HG02885 (cell line): ENCODE data around the gene FAM111B.
A peak's percentile ranks its signal among the peaks of the same experiment; 100 is the strongest.
"Not testable (repeated sequence)": the region's sequence is repeated elsewhere in the genome, so short reads cannot be mapped to it uniquely, and the experiment has no call there.

ENCODE experiments used
- ATAC-seq: cut with Tn5 transposase; IDR thresholded peaks from one replicate; pipeline ENCODE4 v1.9.1; 2021; ENCODE audit warnings: mild to moderate bottlenecking; ENCODE audit not compliant: unreplicated experiment, poor library complexity

The FAM111B gene

GRCh38 chr11:59097938-59098337, 9.1 kb upstream of the FAM111B start:
- peak; percentile 26 for ATAC-seq

- ATAC-seq = peak; percentile 65
Observed at GRCh38 chr11:59102259-59102765, 4.7 kb upstream of the FAM111B start.

GRCh38 chr11:59107721-59108120, 684 bp downstream of the FAM111B start:
- ATAC-seq = peak; percentile 41

DNA sequence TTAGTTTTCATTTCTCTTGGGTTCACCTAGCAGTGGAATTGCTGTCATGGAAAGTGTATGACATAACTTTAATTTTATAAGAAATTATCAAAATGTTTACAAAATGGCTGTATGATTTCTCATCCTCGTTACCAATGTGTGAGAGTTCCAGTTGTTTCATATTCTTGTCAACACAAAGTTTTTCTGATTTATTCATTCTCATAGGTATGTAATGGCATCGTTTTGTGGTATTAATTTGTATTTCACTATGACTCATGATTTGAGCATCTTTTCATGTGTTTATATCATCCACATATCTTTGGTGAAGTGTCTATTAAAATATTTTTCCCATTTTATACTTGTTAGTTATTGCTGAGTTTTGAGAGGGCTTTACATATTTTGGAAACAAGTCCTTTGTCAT, 5.5 kb downstream of the FAM111B start:
- ATAC-seq = no peak

DNA sequence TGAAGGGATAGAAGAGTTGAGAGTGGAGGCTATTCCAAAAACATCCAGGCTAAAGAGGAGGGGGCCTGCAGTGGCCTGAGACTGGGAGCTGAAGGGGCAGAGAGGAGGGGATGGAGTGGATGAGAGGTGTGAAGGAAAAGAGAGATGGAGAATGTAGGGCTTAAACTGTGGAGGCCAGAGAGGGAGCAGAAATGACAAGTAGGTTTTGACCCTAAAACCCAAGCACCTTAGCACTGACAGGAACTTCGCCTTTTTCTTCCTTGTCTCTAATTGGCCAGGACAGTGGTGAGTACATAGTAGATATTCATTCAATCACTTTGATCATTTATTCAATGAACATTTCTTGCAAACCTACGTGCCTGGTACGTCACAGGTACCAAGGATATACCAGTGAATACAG, 7.3 kb downstream of the FAM111B start:
- ATAC-seq = no peak

DNA sequence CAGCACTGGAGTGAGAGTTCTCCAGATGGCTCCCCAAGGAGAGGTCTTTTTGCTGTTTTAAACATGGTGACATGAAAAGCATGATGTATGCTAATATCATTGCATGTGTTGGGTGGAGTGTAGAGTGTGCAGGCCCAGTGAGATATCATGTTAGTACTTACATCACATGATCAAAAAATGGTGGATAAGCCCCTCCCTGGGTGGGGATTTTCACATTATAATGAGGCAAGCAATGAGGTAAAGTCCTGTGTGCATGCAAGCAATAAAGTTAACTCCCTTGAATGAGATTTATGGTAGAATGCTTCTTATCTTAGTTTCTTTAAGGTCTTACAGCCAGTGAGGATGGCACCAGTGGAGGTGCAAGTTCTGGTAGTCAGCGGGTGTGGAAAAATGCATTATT, 8.5 kb downstream of the FAM111B start:
- ATAC-seq = no peak

GRCh38 chr11:59117774-59118173, 10.7 kb downstream of the FAM111B start:
- ATAC-seq = no peak

DNA sequence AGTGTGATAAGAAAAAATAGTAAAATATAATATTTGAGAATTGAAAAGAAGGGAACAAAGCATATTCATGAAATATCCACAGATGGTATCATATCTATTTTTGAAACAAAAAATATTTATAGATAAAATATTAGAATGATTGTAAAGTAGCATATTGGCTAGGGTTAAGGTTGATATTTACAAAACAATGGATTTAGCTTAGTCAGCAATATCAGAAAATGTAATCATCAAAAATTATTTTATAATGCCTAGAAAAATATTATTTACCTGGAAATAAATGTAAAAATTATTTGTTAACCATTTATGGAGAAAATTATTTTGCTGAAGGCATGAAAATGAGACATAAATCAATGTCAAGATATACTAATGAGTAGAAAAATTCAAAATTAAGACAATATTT, 12.8 kb downstream of the FAM111B start:
- no peak for ATAC-seq

DNA sequence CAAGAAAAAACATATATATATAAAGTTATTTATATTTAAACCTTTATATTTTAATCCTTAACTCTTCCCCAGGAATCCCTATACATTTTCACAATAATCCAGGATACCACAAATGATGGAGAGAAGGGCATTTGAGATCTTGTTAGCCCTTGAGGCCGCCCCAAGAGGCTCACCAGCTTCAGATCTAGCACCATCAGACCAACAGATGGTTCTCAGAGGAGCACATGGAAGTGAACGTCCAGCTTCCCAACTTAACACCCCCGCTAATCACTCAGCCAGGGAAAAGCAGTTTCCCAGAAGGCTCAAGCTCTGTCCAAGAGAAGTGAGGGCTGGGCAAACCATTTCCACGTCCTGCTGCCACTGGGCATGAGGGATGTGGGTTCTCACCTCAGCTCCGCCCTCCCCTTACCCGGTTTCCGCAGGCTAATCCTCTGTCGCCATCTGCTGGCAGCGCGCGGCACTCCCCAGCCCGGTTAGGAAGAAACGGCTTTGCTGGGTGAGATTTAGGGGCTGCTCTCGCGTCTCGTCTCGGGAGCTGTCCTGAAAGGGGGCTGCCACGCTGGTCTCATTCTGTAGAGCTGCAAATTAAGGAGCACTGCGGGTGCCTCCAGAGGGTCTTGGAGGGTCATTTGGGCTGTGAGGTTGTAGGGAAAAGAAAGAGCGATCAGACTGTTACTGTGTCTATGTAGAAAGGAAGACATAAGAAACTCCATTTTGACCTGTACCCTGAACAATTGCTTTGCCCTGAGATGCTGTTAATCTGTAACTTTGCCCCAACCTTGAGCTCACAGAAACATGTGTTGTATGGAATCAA, 28.8 kb downstream of the FAM111B start:
- peak; percentile 97 for ATAC-seq

DNA sequence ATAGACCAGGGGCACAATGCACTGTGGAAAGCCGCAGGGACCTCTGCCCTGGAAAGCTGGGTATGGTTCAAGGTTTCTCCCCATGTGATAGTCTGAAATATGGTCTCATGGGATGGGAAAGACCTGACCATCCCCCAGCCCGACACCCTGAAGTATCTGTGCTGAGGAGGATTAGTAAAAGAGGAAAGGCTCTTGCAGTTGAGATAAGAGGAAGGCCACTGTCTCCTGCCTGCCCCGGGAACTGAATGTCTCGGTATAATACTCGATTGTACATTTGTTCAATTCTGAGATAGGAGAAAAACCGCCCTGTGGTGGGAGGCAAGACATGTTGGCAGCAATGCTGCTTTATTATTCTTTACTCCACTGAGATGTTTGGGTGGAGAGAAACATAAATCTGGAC, 29.5 kb downstream of the FAM111B start:
- ATAC-seq = not testable (repeated sequence)

DNA sequence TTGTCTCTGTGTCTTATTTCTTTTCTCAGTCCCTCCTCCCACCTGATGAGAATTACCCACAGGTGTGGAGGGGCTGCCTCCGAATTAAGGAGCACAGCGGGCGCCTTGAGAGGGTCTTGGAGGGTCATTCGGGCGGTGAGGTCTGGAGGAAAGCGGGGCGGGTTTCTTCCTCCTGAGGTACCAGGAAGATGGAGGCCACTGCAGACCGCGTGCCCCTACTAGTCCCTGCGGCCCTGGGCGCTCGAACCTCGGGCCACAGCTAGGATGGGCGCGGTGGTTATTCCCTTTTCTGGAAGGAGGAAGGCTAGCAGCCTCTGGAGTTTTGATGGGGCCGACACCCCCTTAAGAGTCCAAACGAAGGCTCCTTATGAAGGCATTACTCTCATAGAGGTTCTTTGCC, 30.2 kb downstream of the FAM111B start:
- no peak for ATAC-seq

- no peak for ATAC-seq
Observed at GRCh38 chr11:59138643-59139042, 31.6 kb downstream of the FAM111B start.

- no peak for ATAC-seq
Observed at GRCh38 chr11:59141191-59141590, 34.2 kb downstream of the FAM111B start.

- peak; percentile 2 for ATAC-seq
Observed at GRCh38 chr11:59141673-59142460, 34.8 kb downstream of the FAM111B start.

DNA sequence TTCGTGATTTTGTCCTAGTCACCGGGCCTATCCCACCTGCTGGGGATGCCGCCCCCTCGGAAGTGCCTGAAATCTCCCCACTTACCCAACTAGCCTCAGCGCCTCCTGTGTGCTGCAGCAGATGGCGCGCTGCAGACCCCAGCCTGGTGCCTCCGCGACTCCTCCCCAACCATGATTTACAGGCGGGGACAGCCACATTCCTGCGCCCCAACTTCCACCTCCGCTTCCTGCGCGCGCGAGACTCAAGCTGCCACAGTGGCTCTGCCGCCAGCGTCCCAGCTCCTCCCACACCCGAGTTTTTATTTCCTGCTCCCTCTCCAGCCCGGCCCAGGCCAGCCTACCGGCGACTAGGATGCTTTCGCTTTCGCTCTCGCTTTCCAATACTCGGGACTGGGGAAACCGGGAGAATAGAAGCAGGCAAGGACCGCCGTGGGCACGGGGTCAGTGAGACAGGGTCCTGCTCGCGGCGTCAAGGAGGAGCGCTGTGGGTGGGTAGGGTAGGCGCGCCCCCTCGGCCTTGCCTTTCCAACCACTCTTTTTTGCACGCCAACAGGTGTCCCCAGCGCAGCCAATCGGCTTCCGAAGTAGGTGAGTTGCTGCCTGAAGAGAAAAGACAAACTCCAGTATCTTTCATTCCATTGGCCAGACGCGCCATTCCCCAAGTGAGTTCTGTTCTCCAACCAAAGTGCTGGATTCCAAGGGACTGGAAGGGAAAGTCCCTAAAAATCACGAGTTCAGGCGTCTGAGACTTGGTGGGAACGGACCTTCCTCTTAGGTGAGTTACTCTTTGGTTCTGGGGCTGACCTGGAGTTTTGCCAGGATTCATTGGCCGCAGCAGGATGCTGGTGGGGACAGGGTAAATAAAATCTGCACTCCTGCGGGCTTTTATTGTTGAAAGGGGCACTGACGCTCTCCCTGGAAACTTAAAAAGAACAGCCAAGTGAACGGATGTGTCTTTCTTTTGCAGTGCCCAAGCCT, 35.8 kb downstream of the FAM111B start, which contains the start of gene FAM111A:
Gene FAM111A (plus strand): TSS at position 327 of the 978 bp plus-strand sequence. CDS start 6,017 bp downstream, outside the sequence.
- peak; percentile 70 for ATAC-seq

DNA sequence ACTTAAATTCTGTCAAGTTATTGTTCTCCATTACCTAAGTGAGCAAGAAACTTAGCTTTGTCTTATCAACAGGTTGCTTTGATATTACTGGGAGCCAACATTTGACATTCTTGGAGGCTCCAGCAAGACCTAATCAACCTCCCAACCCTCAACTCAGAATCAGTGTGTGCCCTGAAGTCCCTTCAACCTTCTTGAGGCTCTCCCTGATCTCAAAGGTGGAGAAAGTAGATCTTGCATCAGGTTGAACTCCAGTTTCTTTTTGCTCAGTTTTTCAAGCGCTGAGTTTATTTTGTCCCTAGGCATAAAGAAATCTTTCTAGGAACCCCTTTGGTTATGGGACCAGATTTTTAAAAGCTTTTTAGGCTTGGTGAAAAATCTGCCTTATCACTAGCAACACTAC, 37.1 kb downstream of the FAM111B start:
- ATAC-seq = no peak

GRCh38 chr11:59144579-59145345, 37.7 kb downstream of the FAM111B start:
- peak; percentile 63 for ATAC-seq

GRCh38 chr11:59145534-59145933, 38.5 kb downstream of the FAM111B start:
- ATAC-seq = no peak

- peak; percentile 74 for ATAC-seq
Observed at GRCh38 chr11:59151761-59152160, 44.7 kb downstream of the FAM111B start.
